Stimulated activated CD4-positive, alpha-beta T cell treated with anti-CD3 and anti-CD28 coated beads, Interleukin-1b, Interleukin-23, amount 100 ng/mL, for 4 hours (primary cell): Measurements from ENCODE around the gene FKBP1A.

Source experiments
- DNase-seq, 2 donors: peaks; one replicate each; pipeline ENCODE4 v3.0.0-alpha.2; 2020; ENCODE audit warnings: low read depth in 2 of 2

The FKBP1A gene

DNA sequence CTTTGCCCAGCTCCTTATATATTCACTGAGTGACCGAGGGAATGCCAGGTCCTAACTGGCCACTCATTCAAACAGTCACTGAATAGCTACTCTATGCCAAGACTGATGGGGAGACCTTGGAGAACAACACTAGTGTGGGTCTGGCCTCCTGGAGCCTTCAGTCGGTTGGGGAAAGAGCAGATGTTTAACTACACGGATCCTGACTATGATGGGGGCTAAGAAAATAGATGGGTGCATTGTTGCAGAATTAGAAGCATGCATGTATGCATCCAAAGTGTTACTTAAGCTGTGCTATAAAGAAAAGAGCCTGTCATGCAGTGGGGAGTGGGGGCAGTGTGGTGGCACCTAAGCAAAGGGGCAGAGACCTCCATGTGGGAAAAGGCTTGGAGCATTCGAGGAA, 6.5 kb downstream of the FKBP1A start:
- DNase-seq: no peak

- DNase-seq: no peak
Measured at GRCh38 chr20:1383623-1384404, 9.0 kb downstream of the FKBP1A start.

DNA sequence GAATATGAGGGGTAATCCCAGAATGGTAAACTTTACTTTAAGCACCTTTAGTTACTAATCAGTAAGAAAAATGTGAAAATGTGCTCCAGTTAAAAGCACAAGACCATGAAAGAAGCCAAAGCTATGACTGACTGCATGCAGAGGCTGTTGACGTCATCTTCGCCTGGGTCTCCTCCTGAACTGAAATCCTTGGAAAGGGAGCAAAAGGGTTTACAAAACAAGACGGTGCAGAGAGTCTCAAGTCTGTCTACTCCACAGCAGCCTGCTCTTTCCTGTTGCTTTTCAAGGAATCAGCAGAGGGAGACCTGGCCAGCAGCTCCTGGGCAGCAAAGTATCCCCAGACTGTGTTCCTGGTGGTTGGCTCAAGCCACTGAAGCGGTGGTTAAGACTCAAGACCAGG, 10.2 kb downstream of the FKBP1A start:
- DNase-seq: no peak

- no peak for DNase-seq
Measured at GRCh38 chr20:1381753-1382591, 10.9 kb downstream of the FKBP1A start.

DNA sequence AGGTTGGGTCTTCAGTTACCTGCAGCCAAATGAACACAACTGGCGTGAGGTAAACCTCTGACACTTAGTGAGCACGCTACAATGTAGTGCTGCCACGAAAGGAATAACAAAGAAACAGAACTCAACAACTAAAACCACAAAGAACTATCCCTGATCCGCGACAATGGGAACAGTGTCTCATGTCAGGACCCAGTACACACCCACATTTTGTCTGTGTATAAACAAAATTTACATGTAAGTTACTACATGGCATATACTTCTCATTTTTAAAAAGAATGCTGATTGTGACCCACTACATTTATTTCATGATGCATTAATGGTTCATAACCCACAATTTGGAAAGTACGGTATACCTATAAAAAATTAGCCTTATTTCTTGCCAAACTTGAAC, 14.1 kb downstream of the FKBP1A start:
- no peak for DNase-seq

DNA sequence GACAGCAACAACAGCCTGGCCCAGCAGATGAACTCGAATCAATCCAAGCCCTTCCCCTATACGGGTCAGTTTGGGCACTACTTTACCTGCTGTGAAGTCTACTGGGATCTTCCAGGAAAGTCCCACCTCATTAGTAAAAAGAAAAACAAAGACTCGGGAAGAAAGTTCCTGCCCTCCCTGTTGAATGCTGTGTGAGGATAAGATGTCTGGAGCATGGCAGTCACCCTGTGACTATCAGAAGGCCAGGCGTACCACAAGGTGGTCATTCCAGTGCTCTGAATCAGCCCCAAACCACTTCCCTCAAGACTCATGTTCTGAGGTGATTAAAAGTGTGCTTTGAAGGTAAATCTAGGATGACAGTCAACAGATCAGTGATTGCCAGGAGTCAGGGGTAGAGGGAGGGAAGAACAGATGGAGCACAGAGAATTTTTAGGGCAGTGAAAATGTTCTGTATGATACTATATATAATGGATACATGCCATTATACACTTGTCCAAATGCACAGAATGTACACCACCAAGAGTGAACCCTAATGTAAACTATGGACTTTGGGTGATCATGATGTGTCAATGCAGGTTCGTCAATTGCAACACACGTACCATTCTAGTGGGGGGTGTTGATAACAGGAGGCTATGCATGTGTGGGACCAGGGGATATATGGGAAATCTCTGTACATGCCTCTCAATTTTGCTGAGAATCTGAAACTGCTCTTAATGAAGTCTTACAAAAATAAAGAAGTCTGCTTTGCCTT, 14.7 kb downstream of the FKBP1A start:
- no peak for DNase-seq

- DNase-seq: no peak
Measured at GRCh38 chr20:1377341-1377871, 15.4 kb downstream of the FKBP1A start.

DNA sequence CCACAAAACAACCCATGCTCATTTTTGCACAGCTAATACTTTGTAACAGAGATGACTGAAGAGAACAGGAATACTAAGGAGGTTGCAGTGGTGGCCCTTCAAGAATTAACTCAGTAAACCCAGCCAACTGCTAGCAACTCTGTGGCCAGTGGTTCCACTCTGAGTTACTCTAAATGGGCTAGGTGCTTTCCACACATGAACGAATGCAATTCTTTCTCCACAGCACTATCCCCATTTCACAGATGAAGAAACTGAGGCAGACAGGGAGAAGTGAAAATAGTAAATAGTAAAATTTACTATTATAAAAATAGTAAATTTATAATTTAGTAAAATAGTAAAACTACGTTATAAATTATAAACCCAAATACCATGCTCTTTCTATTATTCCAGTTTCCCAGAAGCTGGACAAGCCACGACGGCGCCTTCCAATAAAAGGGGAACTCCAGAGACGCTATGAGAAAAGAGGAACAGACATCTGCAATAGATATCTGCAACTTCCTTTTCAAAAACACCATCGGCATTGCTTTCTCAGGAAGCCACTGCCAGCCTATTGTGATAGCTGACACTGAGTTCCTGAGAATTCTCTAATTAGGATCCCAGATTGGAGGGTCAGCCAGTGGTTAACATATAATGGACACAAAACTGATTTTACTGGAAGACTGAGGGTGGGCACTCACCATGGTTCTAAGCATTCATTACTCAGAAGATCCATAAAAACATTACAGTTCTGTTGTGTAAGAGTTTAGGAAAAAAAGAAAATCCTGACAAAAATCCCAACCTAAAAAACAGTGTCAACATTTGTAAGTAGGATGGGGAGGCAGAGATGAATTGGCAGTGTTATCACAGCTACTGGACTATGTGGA, 16.2 kb downstream of the FKBP1A start:
- DNase-seq: no peak

GRCh38 chr20:1376007-1376406, 16.8 kb downstream of the FKBP1A start:
- no peak for DNase-seq

DNA sequence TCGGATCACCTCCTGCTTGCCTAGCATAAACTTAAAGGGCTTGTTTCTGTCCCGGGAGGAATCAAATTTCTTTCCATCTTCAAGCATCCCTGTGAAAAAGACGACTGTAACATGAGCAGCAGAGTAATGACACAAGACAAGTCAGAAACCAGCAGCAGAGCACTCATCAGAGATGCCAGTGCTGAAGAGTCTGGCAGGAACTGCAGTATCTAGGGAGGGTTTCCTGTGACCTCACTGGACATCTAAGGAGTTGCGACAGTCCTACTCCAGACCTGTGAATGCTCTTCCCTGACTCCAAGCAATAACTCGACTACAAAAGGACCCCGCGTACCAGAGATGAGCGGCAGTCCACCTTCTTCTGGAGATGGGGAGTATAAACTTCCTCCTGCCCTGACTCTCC, 17.3 kb downstream of the FKBP1A start:
- DNase-seq: no peak

- no peak for DNase-seq
Measured at GRCh38 chr20:1374246-1374645, 18.6 kb downstream of the FKBP1A start.

DNA sequence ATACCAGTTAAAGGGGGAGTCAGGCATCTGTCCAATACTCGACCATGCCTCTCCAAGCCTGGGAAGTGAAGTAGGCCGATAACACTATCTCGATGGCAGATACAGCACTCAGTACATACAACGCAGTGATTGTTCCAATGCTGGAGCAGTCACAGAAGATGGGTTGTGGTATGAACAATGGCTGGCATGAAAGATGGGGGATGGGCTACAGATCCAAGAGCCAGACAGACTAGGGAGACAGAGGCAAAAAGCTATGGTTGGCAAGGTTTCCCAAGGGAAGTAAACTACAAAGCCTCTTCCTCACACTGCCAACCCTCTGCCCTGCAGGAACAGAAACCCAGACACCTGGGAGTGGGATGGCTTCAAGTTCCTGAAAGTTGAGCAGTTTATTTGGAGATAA, 19.2 kb downstream of the FKBP1A start:
- DNase-seq: no peak

- DNase-seq: no peak
Measured at GRCh38 chr20:1373036-1373435, 19.8 kb downstream of the FKBP1A start.

DNA sequence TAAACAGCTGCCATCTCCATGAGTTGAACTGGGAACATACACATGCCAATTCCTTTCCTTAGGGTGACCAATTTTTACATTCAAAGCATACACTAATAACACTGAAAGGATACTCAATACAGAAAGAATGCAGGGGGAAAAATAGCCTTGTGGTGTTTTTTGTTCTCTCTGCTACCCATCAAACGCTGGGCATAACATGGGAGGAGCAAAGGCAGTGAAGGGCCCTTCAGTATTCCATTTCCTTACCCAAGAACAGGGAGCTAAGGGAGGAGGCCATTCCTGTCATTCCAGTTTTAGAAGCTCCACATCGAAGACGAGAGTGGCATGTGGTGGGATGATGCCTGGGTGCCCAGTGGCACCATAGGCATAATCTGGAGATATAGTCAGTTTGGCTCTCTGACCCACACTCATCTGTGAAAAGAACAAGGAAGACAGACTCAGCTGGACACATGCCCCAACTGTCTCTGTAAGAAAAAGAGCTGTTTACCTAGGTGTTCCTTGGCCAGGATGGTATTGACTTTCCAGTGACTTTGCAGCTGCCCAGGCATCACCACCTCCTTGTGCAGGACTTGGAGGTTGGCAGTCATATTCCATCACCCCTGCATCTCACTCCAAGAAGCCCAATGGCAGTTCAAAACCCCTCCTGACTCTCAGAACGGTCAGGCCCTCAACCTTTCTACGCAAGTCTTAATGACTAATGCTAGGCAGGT, 20.9 kb downstream of the FKBP1A start:
- no peak for DNase-seq

- DNase-seq: no peak
Measured at GRCh38 chr20:1371202-1371782, 21.6 kb downstream of the FKBP1A start.

- no peak for DNase-seq
Measured at GRCh38 chr20:1370548-1371110, 22.2 kb downstream of the FKBP1A start.

- no peak for DNase-seq
Measured at GRCh38 chr20:1369970-1370369, 22.9 kb downstream of the FKBP1A start.

DNA sequence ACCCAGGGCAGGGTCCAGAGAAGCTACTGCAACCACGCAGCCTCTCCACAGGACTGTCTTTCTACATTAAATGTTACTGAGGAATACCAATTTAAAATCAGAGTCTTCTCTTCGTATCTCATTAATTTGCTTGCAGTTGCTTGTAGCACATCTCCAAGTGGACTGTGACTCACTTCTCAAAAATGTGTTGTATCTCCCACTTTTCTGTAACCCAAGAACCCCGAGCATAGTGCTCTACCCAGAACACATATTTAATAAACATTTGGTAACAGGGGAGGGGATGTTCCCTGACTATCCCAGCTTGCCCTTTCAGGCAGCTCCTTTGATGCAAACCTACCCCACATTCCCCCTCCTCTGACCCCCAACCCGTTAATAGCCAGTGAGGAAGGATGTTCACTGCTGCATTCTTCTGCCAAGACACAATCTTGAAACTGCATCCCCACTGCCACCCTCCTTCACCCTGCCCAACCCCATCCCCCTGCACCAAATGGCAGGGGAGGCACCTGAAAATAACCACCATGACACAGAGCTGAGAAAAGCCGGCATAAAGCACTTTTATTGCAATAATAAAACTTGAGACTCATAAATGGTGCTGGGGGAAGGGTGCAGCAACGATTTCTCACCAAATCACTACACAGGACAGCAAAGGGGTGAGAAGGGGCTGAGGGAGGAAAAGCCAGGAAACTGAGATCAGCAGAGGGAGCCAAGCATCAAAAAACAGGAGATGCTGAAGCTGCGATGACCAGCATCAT, 24.2 kb downstream of the FKBP1A start:
- DNase-seq: no peak

DNA sequence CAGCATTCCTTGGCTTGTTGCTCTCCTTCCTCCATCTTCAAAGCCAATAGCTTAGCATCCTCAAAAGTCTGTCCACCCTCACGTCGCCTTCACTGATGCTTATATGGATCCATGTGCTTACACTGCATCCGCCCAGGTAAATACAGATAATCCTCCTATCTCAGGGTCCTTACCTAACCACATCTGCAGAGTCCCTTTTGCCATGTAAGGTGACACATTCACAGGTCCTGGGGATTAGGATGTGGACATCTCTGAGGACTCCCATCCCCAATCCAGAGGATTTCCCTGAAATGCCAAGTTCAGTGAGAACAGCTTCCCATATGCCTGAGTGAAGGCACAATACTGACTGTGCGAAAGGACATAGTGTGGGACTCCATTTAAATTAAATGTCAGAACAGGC, 25.4 kb downstream of the FKBP1A start:
- no peak for DNase-seq
